Activated CD8-positive, alpha-beta memory T cell treated with anti-CD3 and anti-CD28 coated beads, Interleukin-2, amount 50 U/mL, for 24 hours (primary cell): ENCODE data around the gene PSEN1.

Source experiments
- DNase-seq: peaks from one replicate; pipeline ENCODE4 v3.0.0-alpha.2; 2020; ENCODE audit errors: extremely low read depth

The PSEN1 gene

DNA sequence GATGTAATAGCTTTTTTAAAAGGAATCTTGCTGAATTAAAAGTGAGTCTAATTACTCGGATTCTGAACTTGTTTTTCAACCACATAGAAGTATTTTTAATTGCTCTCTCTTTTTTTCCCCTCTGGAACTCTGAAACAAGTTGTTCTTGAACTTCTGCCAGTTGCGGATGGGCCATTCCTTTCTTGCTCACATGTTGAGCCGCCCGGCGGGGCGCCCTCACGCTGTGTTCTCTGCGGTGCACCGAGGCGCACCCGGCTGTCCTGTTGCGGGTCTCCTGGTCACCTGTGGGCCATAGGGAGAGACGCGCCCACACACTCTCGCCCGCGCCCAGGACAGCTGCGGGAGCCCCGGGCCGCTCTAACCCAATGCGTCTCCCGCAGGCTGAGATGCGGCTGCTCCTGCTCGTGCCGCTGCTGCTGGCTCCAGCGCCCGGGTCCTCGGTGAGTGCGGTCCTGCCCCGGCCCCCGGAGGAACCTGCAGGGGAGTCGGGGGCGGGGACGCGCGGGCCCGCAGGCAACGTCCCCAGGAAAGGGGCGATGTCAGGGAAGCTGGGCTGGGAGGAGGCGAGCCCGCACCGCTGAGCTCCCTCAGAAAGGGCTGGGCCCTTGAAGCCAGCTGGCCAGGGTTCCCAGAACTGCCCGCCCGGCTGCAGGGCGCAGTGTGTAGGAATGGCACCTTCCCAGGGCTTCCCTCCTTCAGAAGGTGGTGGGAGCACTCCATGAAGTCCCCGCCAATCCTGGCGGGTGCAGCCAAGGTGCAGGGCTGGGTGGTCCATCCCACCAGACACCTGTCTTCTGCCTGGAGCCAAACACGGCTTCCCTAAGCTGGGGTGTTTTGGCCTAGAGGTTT is 103.3 kb downstream of the PSEN1 start:
- no peak for DNase-seq

DNA sequence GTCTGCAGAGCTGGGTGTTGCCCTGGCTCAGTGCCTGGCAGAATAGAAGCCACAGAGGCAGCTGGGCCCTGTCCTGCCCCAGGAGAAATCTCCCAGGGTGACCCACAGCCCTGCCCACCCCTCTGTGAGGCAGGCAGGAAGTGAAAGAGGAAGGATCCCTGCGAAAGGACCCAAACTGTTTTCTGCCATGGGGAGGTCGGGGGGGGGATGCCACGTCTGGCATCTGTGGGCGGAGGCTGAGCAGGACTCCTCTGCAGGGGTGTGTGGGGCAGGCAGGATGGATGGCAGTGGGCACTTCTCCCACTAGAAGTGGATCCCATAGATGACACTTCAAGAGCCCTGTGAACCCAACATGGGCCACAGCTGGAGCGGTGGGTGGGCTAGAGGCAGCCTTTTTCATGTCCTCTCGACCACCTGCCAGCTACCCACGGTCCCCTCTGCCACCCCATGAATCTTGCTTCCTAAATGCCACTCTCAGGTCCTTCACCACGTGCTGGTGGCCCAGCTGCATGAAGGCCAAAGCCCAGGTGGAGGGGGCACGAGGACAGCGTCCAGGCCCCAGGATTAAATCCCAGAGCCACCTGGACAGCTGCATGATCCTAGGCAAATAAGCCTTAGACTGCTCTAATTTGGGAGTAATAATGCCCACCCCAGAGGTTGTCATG is 104.6 kb downstream of the PSEN1 start:
- no peak for DNase-seq

DNA sequence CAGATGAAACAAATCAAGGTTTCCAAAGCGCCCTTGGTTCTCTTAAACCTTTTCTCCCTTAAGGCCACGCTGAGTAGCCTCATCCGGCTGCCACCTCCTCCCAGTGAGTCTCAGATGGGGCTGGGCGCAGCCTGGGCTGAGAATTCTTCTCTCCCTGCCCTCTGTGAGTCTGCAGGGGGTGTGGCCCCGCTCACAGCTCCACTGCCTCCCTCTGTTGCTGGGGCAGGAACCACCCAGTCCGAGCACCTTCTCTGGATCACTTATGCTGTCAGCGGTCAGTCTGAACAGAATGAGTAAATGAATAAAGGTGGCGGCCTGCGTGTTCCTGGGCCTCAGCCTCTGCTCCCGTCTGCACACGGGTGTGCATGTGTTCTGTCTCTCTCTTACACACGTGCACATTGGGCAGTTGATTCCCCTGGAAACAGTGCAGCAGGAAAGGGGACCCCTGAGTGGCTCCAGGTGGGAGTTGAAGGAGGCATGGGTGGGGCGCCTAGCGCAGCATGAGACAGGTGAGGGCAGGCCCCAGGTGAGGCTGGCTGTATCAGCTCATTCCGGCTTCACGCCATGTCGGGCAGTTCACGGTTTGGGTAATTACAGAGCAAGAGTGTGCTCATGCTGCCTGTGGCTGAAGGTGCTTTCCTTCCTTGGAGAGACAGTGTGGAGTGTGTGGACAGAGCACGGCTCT is 105.3 kb downstream of the PSEN1 start:
- DNase-seq, result no peak

DNA sequence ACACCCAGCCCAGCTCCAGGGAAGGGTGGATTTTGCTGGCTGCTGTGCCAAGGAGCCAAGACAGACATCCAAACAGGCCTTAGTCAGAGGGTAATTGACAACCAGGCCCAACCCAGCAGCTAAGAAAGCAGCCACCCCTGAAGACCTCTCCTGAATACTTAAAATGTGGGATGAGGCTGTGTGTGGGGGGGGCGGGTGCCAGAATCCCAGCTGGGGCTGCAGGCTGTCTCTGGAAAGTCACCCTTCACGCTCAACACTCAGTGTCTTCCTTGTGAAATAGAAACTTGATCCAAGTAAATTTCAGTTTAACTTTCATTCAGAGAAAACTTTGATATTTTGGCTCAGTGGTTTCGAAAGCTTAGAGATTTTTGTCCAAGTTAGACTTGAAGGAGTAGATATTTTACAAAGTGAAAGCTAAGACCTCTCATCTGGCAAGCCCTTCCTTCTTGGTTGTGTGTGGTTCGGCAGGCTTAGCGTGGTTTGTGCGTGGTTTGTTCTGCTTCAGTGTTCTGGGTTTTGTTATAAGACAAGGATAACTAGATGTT is 106.1 kb downstream of the PSEN1 start:
- no peak for DNase-seq

DNA sequence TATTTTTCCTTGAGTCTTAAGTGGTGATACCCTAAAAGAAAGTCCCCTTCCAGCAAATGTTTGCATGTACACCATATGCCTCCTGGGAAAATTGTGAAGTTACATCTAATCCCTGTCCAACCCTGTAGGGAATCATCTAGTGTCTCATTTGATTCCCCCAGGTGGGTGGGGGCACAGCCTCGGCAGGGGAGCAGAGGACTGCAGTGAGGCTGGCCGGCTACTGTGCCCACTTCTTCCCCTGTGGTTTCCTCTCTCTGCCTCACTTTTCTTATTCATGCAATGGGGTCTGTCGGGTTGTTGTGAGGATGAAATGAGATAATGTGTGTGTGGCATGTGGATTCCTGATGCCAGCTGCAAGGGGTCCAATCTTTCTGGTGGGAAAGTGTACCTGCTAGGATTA is 107.0 kb downstream of the PSEN1 start:
- no peak for DNase-seq

DNA sequence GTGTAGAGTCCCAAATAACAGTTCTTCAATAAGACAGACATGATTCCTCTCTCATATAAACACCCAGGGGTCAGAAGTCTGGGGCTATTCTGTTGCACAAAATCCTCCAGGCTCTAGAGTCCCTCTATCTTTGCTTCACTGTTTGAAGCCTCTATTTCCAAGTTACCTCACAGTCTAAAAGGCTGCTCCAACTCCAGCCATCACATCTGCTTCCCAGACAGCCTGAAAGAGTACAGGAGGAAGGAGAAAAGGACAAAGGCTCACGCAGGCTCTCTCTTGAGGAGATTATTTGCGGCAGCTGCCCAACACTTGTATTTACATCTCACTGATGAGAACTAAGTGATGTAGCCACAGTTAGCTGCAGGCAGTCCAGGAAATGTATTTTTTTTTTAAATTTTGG is 107.4 kb downstream of the PSEN1 start:
- DNase-seq, result no peak

DNA sequence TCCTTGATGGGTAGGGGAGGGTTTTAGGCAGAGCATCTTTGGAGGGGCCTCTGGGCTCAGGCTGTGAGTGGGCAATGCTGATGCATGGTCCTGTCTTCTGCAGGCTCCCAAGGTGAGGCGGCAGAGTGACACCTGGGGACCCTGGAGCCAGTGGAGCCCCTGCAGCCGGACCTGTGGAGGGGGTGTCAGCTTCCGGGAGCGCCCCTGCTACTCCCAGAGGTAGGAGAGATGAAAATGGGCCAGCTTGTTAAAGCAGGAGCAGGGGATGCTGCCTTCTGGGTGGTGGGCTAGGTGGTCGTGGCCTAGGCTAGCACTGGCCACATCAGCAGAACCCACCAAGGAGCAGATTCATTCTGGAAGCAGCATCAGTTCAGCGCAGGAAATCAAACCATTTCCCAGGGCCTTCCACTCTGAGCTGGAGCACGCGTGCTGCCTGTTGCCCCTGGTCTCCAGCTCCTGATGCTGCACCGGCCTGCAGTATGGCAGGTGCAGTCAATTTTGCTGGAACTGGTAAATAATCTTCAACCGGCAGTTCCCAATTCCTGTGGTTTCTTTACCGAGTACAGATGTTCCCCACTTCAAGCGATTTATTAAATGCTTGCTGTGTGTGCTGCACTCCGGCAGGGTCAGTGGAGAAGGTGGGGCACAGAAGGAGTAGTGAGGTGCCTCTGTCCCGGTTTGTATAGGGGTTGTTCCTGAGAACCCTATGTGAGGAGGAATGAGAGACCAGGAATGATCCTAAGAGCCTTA is 108.4 kb downstream of the PSEN1 start:
- no peak for DNase-seq

DNA sequence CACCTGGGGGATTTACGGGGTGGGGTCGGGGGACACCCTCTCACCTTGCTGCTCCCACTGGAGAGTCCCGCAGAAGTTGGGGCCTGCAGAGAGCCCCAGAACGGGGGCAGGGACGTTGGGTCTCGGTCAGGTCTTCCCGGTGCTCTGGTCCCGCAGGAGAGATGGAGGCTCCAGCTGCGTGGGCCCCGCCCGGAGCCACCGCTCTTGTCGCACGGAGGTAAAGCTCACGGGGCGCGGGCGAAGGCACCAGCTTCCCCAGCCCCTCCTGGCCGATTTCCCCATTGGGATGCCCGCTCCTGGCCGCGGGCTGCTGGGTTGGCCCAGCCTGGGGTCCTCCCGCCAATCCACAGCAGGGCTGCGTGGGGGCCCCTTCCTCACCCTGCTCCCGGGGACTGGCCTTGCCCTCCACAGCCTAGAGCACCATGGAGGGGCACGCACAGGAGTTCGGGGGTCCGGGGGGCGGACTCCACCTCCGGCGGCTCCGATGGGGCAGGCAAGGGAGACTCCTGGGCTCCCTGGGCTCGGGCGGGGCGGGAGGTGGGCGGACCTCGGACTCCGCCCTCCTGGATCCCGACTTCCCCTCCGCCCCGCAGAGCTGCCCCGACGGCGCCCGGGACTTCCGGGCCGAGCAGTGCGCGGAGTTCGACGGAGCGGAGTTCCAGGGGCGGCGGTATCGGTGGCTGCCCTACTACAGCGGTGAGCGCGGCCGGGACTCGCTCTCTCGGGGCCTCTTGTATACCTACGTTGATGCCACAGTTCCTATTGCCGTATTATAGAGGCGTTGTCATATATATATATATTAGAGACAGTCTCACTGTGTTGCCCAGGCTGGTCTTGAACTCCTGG is 109.4 kb downstream of the PSEN1 start:
- no peak for DNase-seq

DNA sequence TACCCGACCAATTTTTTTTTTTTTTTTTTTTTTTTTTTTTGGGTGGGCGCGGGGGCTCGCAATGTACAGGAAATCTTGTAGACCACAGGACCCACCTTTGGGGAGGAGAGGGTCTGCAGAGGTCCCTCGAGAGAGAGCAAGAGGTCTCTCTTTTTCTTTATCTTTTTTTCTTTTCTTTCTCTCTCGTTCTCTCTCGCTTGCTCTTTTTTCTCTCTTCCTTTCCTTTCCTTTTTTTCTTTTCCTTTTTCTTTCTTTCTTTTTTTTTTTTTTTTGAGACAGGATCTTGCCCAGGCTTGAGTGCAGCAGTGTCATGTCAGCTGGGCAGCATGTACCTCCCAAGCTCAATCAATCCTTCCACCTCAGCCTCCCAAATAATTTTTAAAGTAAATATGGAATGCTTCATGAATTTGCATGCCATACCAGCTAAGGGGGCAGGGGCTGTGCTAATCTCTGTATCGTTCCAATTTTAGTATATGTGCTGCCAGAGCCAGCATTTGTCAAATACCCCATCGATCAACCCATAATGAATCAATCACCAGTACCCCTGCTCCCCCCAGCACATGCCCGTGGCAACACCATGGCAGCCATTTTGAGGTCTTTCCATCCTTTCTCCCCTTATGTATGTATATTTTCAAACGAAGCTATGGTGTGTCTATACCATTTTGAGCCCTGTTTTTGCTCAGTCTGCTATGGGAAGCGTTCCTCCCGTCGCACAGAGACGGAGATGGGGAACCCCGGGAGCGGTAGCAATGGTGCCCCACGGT is 110.3 kb downstream of the PSEN1 start:
- no peak for DNase-seq

DNA sequence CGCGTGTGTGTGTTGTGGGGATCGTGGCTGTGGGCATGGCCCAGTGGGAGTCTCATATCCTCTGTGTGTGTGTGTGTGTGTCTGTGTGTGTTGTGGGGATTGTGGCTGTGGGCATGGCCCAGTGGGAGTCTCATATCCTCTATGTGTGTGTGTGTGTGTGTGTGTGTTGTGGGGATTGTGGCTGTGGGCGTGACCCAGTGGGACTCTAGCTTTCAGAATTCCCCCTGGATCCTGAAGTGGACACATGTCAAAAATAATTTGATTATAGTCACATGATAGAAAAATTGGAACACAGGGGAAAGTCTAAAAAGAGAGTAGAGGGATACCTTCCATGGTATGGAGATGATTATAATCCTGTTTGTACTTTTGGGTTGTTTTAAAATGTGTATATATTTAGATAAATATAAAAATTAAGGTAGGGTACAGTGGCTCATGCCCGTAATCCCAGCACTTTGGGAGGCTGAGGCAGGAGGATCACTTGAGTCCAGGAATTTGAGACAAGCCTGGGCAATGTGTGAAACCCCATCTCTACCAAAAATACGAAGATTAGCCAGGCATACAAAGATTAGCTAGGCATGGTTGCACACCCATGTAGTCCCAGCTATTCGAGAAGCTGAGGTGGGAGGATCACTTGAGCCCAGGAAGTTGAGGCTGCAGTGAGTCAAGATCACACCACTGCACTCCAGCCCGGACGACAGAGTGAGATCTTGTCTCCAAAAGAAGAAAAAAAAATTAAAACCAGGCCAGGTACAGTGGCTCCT is 112.0 kb downstream of the PSEN1 start:
- no peak for DNase-seq

DNA sequence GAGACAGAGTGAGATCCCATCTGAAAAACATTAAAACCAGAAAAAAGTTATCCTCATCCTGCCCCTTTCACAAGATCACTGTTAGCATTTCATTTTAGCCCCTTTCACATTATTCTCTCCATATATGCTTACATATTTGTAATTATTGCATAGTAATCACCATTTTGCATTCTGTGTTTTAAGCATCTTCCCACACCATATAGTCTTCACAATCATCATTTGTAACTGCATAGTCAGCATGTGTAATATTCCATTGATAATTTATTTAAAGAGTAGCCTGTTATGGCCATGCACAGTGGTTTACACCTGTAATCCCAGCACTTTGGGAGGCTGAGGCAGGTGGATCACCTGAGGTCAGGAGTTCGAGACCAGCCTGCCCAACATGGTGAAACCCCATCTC is 112.8 kb downstream of the PSEN1 start:
- DNase-seq, result no peak

DNA sequence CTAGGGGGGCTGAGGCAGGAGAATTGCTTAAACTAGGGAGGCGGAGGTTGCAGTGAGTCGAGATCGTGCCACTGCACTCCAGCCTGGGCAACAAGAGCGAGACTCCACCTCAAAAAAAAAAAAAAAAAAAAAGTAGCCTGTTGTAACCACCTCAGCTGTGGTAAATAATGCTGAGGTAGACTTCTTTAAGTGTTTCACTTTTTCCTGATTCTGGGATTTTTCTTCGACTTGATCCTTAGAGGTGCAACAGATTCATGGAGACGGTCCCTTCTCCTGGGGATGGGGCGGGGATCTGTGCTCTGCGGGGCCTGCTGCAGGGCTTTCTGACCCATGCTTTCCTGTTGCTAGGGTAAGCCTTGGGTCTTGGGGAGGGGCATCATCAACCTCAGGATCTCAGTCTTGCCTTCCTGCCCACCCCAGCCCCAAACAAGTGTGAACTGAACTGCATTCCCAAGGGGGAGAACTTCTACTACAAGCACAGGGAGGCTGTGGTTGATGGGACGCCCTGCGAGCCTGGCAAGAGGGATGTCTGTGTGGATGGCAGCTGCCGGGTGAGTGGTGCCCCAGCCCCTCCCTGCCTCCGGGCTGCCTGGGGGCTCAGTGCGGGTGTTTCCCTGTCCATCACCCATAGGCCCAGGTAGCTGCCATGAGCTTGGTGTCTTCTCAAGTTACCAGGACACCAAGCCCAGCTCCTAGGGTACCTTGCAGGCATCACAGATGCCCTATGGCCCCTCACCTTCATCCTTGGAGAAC is 113.4 kb downstream of the PSEN1 start:
- DNase-seq, result no peak

DNA sequence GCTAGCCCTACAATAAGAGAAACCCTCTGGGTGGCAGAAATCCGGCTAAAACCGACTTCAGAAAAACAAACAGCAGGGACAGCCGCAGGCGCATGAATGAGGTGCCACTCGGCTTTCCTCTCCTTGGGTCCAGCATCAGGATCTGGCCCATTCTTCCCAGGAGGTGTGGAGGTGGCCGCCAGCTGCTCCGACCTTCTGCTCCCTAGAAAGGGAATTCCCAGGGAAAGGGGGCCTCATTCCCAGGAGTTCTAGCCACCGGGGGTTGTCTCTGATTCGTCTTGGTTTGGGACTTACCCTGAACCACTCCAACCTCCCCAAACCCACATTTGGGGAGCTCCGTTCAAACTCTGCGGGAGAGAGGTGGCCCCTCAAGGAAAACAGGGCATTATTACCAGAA is 114.0 kb downstream of the PSEN1 start:
- no peak for DNase-seq

DNA sequence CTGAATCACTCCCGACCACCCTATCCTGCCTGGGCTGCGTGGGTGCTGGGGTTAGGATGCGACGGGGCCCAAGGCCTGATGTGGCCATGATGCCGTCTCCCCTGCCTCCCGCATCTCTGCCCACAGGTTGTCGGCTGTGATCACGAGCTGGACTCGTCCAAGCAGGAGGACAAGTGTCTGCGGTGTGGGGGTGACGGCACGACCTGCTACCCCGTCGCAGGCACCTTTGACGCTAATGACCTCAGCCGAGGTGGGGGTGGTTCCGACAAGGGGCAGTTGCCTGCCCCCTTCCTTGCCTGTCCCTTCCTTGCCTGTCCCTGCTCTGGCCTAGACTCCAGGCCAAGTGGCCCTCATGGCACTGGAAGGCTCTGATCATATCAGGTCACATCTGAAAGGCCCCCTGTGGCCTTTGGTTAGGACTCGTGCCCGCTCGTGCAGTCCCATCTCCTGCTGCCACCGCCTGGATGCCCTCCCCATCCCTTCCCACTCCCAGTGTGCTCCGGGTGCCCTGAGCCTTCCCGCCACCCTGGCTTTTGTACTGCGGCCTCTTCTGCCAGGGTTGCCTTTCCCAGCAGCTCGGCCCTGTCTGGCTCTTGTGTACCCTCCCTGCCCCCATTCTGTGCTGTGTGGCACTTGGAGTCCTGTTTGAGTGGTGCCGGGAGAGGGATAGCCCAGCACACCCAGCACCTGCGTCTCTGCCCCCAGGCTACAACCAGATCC is 114.6 kb downstream of the PSEN1 start:
- no peak for DNase-seq

DNA sequence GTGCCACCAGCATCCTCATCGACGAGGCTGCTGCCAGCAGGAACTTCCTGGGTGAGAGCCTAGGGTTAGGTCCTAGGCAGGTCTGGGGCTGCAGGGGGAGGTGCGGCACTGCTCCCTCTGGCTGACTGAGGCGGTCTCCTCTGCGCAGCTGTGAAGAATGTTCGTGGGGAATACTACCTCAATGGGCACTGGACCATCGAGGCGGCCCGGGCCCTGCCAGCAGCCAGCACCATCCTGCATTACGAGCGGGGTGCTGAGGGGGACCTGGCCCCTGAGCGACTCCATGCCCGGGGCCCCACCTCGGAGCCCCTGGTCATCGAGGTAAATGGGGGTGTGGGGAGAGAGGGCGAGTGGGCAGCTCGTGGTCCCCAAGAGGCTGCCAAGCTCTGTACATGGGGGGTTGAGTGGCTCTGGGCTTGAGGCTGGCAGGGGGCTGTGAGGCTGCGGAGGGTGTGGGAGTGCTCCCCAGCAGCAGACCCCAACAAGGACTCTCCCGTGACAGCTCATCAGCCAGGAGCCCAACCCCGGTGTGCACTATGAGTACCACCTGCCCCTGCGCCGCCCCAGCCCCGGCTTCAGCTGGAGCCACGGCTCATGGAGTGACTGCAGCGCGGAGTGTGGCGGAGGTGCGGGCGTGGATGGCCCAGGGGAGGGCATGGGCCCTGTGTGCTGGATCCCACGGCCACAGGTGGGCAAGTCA is 115.4 kb downstream of the PSEN1 start:
- no peak for DNase-seq

DNA sequence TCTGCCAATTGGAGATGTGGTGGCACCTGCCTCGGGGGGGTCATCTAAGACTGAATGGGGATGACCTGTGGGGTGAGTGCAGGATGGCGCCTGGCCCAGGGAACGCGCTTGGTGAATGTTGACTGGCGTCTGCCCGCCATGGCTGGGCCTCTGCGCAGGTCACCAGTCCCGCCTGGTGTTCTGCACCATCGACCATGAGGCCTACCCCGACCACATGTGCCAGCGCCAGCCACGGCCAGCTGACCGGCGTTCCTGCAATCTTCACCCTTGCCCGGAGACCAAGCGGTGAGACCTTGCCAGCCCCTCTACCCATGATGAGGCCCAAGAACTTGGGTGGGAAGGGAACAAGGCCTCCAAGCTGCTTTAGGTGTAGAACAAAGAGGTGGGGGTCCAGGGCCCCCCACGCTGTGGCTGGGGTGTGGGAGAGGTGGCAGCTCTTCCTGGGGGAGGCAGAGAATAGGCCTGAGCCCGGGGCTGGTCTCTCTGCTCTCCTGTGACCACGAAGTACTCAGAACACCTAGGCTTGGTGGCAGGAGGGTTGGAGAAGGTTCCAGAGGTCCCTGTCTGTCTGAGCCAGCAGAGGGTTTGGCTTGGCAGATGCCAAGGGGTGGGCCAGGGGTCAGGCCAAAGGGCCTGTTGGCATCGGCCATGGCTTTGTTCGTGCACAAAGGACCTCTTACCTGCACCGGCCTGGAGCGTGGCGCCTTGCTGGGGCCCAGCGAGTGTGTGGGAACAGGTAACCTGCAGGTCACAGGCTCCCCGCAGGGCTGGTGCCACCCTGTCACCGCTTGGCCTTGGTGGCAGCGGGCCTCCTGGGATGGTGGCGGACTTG is 116.4 kb downstream of the PSEN1 start:
- no peak for DNase-seq

DNA sequence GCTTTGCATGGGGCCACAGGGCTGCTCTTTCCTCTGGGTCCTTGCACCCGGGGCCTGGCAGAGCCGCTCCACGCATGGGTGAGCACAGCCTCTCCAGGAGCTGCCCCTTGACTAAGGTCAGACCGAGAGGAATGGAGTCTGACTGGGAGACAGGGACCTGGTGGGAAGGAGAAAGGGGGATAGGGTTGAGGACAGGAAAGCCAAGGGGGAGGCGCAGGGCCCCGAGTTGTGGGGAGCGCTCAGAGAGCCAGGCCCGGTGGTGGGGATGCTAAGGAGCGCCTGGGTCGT is 117.0 kb downstream of the PSEN1 start:
- no peak for DNase-seq
